KMS-11 (cell line): Measurements from ENCODE around the gene TMEM179B.

ENCODE experiments used
- H2AFZ ChIP-seq: fragments of 200-600 bp; sonication (generic); 2 replicates; pipeline ENCODE4 v1.6.1; 2016; ENCODE audit warnings: antibody characterized with exemption, mixed run types, low read depth
- H3K27ac ChIP-seq: fragments of 200-600 bp; sonication (generic); 2 replicates; pipeline ENCODE4 v1.6.1; 2016; ENCODE audit warnings: mild to moderate bottlenecking, mixed run types
- H3K27me3 ChIP-seq: fragments of 200-600 bp; sonication (generic); 2 replicates; pipeline ENCODE4 v1.6.1; 2017; ENCODE audit warnings: mild to moderate bottlenecking, low read depth, mixed run types, moderate library complexity; ENCODE audit not compliant: insufficient read depth
- H3K36me3 ChIP-seq: fragments of 200-600 bp; sonication (generic); 2 replicates; pipeline ENCODE4 v1.6.1; 2017; ENCODE audit warnings: mild to moderate bottlenecking, mixed run types; ENCODE audit not compliant: insufficient read depth
- H3K4me1 ChIP-seq: fragments of 200-600 bp; sonication (generic); 2 replicates; pipeline ENCODE4 v1.6.1; 2016; ENCODE audit warnings: mild to moderate bottlenecking, low read depth, mixed run types; ENCODE audit not compliant: poor library complexity, severe bottlenecking
- H3K4me2 ChIP-seq: fragments of 200-600 bp; sonication (generic); 2 replicates; pipeline ENCODE4 v1.7.0; 2016; ENCODE audit warnings: mild to moderate bottlenecking, mixed run types
- H3K4me3 ChIP-seq: fragments of 200-600 bp; sonication (generic); IDR thresholded peaks from 2 replicates; pipeline ENCODE4 v1.6.1; 2017; ENCODE audit warnings: low read depth, low read length, mixed read lengths; ENCODE audit not compliant: insufficient read depth
- H3K79me2 ChIP-seq: fragments of 200-600 bp; sonication (generic); 2 replicates; pipeline ENCODE4 v1.6.1; 2016; ENCODE audit warnings: low read depth, mixed run types; ENCODE audit not compliant: insufficient read depth
- H3K9ac ChIP-seq: fragments of 200-600 bp; sonication (generic); 2 replicates; pipeline ENCODE4 v1.6.1; 2016; ENCODE audit warnings: mild to moderate bottlenecking, mixed run types
- H4K20me1 ChIP-seq: fragments of 200-600 bp; sonication (generic); 2 replicates; pipeline ENCODE4 v1.6.1; 2016; ENCODE audit warnings: mild to moderate bottlenecking, mixed run types; ENCODE audit not compliant: insufficient read depth
- CTCF ChIP-seq: fragments of 200-600 bp; sonication (generic); conservative IDR thresholded peaks from 2 replicates; pipeline ENCODE4 v1.6.1; 2017; ENCODE audit warnings: low read depth, mild to moderate bottlenecking, antibody characterized with exemption, low read length, moderate library complexity, mixed read lengths

The TMEM179B gene

GRCh38 chr11:62805961-62806441 lies 18.8 kb downstream of the TMEM179B start:
- Histone ChIP-seq H3K4me2 (peak overlapping the region; percentile 100), H3K79me2 (peaks cover 20% of the 10 kb centered on the region), H3K4me1 (peaks cover 39% of the 10 kb centered on the region), H3K27me3 (no peaks in the 10 kb centered on the region), H3K4me3 (no peak overlapping the region), H3K27ac (peak overlapping the region; percentile 92), H4K20me1 (peaks cover 6% of the 10 kb centered on the region), H3K36me3 (no peaks in the 10 kb centered on the region), H2AFZ (peak overlapping the region; percentile 63; the same call in 1 of the 2 replicates), H3K9ac (peak overlapping the region; percentile 66)
- no peak for TF ChIP-seq CTCF

GRCh38 chr11:62806611-62807121 lies 19.5 kb downstream of the TMEM179B start:
- H3K36me3 ChIP-seq: no peaks in the 10 kb centered on the region
- peak overlapping the region; percentile 92 for H3K27ac ChIP-seq
- peaks cover 39% of the 10 kb centered on the region for H3K4me1 ChIP-seq
- H3K27me3 ChIP-seq: no peaks in the 10 kb centered on the region
- no peak overlapping the region for H3K4me3 ChIP-seq
- peaks cover 6% of the 10 kb centered on the region for H4K20me1 ChIP-seq
- H3K4me2 ChIP-seq: peak overlapping the region; percentile 100
- peak overlapping the region; percentile 63; the same call in 1 of the 2 replicates for H2AFZ ChIP-seq
- peaks cover 20% of the 10 kb centered on the region for H3K79me2 ChIP-seq
- peak overlapping the region; percentile 66 for H3K9ac ChIP-seq
- no peak for TF ChIP-seq CTCF

- H3K9ac ChIP-seq: no peak overlapping the region
- no peaks in the 10 kb centered on the region for H3K36me3 ChIP-seq
- no peaks in the 10 kb centered on the region for H3K27me3 ChIP-seq
- H3K4me3 ChIP-seq: no peak overlapping the region
- H3K79me2 ChIP-seq: no peaks in the 10 kb centered on the region
- H4K20me1 ChIP-seq: no peaks in the 10 kb centered on the region
- TF ChIP-seq CTCF: no peak
- H3K4me2 ChIP-seq: no peak overlapping the region
- H3K4me1 ChIP-seq: peaks cover 26% of the 10 kb centered on the region
- H2AFZ ChIP-seq: no peak overlapping the region
- no peak overlapping the region for H3K27ac ChIP-seq
These were observed 23.5 kb downstream of the TMEM179B start for GRCh38 chr11:62810748-62811147.

GRCh38 chr11:62811659-62812058 lies 24.5 kb downstream of the TMEM179B start:
- H3K4me1 ChIP-seq: peaks cover 21% of the 10 kb centered on the region
- H2AFZ ChIP-seq: no peak overlapping the region
- H3K4me3 ChIP-seq: no peak overlapping the region
- no peaks in the 10 kb centered on the region for H3K36me3 ChIP-seq
- H3K9ac ChIP-seq: no peak overlapping the region
- H3K4me2 ChIP-seq: no peak overlapping the region
- no peak overlapping the region for H3K27ac ChIP-seq
- no peak for TF ChIP-seq CTCF
- H3K79me2 ChIP-seq: no peaks in the 10 kb centered on the region
- H3K27me3 ChIP-seq: no peaks in the 10 kb centered on the region
- no peaks in the 10 kb centered on the region for H4K20me1 ChIP-seq
